ENCODE results near the gene KCNC3.

DNA sequence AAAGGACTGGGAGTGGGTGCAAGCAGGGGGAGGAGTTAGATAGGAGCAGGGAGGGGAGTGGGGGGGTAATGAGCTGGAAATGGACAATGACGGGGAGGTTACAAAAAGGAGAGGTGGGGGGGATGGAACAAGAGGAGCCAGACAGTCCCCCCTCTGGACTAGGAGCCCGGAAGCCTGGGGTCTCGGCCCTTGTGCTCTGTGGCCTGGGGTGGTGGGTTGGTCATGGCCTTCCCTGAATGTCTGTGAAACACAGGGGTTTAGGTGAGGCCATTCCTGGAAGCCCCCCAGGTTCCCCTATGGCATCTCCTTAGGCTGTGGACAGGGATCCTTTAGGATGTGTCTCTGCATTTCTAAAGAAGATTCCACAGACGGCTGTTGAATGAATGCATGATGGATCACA is 12.1 kb downstream of the KCNC3 start:
- TF ChIP-seq, protein P1, sequence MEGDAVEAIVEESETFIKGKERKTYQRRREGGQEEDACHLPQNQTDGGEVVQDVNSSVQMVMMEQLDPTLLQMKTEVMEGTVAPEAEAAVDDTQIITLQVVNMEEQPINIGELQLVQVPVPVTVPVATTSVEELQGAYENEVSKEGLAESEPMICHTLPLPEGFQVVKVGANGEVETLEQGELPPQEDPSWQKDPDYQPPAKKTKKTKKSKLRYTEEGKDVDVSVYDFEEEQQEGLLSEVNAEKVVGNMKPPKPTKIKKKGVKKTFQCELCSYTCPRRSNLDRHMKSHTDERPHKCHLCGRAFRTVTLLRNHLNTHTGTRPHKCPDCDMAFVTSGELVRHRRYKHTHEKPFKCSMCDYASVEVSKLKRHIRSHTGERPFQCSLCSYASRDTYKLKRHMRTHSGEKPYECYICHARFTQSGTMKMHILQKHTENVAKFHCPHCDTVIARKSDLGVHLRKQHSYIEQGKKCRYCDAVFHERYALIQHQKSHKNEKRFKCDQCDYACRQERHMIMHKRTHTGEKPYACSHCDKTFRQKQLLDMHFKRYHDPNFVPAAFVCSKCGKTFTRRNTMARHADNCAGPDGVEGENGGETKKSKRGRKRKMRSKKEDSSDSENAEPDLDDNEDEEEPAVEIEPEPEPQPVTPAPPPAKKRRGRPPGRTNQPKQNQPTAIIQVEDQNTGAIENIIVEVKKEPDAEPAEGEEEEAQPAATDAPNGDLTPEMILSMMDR (IDR thresholded peaks at IDR 0.05; ENCODE audit: insufficient read depth, low read depth, low read length): no peak
- no peak for TF ChIP-seq EZH2 (IDR thresholded peaks at IDR 0.05; ENCODE audit: insufficient read depth, low read length)
